Esophagus muscularis mucosa (tissue), 3 donors: Measurements from ENCODE around the gene EVI5L.

ENCODE experiments used
- POLR2A ChIP-seq: fragments of 450-650 bp; IDR thresholded peaks from one replicate; pipeline ENCODE4 v1.6.1; 2017; ENCODE audit warnings: antibody characterized with exemption, moderate library complexity, mild to moderate bottlenecking, low read depth
- POLR2AphosphoS5 ChIP-seq, 2 donors: sonication (generic); formaldehyde crosslinking; IDR thresholded peaks; one replicate each; pipeline ENCODE4 v1.6.1; 2017; ENCODE audit warnings: antibody characterized with exemption in 2 of 2
- TF ChIP-seq, protein P1 (sequence below), 3 experiments: fragments of 200-600 bp in 2 of 3; fragments of 450-650 bp in 1 of 3; sonication (generic) in 2 of 3; IDR thresholded peaks; one replicate each; pipeline ENCODE4 v1.5.1; 2017 to 2019; ENCODE audit warnings: antibody characterized with exemption in 3 of 3, mild to moderate bottlenecking in 2 of 3, moderate library complexity in 1 of 3

DNA sequence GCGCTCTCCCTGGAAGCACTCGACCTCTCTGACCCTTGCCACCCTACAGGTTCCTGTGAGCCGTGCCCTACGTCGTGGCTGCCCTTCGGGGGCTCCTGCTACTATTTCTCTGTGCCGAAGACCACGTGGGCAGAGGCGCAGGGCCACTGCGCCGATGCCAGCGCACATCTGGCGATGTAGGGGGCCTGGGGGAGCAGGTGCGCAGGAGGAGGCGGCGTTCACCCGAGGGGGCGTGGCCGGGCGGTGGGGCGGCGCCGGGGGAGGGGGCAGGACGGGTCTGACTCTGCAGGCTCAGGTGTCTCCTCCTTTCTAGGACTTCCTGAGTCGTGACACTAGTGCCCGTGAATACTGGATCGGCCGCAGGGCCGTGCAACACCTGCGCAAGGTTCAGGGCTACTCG lies 40.6 kb upstream of the EVI5L start:
- TF ChIP-seq, protein P1, sequence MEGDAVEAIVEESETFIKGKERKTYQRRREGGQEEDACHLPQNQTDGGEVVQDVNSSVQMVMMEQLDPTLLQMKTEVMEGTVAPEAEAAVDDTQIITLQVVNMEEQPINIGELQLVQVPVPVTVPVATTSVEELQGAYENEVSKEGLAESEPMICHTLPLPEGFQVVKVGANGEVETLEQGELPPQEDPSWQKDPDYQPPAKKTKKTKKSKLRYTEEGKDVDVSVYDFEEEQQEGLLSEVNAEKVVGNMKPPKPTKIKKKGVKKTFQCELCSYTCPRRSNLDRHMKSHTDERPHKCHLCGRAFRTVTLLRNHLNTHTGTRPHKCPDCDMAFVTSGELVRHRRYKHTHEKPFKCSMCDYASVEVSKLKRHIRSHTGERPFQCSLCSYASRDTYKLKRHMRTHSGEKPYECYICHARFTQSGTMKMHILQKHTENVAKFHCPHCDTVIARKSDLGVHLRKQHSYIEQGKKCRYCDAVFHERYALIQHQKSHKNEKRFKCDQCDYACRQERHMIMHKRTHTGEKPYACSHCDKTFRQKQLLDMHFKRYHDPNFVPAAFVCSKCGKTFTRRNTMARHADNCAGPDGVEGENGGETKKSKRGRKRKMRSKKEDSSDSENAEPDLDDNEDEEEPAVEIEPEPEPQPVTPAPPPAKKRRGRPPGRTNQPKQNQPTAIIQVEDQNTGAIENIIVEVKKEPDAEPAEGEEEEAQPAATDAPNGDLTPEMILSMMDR (IDR thresholded peaks at IDR 0.05) = no peak
- TF ChIP-seq POLR2AphosphoS5 (IDR thresholded peaks at IDR 0.05) (no peak), POLR2A (no peak)
